Raji (cell line): Measurements from ENCODE around the gene EFNA4.

Source experiments
- POLR2A ChIP-seq: IDR thresholded peaks from 2 replicates; pipeline ENCODE4 v1.6.1; 2011; ENCODE audit warnings: low read depth, low read length, control low read depth; ENCODE audit not compliant: insufficient read depth

The EFNA4 gene

DNA sequence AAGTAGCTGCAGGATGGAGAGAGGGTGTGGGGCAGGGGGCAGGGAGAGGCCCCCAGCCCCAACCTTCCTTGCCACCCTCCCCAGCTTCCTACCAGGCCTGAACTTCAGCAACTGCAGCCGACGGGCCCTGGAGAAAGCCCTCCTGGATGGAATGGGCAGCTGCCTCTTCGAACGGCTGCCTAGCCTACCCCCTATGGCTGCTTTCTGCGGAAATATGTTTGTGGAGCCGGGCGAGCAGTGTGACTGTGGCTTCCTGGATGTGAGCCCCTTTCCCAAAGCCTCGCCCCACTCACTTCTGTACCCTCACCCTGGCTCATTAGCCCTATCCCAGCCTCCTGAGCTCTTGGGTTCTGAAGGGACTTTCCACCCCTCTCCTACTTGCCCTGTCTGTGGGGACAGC is 6.4 kb upstream of the EFNA4 start:
- no peak for TF ChIP-seq POLR2A

- TF ChIP-seq POLR2A = no peak
Observed at GRCh38 chr1:155057788-155058211, 5.7 kb upstream of the EFNA4 start.

GRCh38 chr1:155060736-155061135 is 2.8 kb upstream of the EFNA4 start:
- no peak for TF ChIP-seq POLR2A

DNA sequence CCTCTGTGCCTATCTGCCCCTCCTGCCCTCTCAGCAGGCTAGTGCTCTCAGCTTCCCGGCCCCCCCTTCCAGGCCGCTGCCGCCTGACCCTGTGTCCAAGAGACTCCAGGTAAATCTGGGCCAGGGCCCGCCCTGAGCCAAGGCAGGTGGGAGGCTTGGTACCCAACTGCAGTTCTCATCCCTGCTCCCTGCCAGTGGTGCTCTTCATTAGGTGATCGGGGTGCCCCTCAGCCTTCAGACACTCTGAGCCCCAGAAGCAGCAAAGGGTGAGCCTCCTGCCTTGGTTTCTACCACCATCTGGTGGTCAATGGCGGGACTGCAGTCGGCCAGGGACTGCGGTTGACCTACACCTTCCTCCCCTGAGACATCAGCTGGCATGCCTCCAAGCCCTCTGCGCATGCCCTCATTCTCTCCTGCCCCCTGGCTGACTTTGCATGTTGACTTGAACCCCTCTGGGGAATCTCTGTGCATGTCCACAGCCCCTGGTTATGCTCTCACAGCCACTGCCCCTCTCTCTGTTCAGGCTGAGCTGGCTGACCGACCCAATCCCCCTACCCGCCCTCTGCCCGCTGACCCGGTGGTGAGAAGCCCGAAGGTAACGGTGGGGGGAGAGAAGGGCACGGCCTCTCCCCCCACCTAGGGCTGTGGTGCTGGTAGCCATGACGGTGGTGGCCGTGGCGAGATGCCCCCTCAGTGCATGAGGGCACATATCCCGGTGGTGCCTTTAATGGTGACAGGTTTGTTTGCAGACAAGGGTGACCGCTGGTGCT is 2.0 kb upstream of the EFNA4 start:
- peak; percentile 29; the same call in 1 of the 2 replicates for TF ChIP-seq POLR2A

- TF ChIP-seq POLR2A = no peak
Observed at GRCh38 chr1:155062151-155062686, 1.3 kb upstream of the EFNA4 start.

- peak; percentile 31; the same call in 1 of the 2 replicates for TF ChIP-seq POLR2A
Observed at GRCh38 chr1:155062702-155063411, 683 bp upstream of the EFNA4 start.

DNA sequence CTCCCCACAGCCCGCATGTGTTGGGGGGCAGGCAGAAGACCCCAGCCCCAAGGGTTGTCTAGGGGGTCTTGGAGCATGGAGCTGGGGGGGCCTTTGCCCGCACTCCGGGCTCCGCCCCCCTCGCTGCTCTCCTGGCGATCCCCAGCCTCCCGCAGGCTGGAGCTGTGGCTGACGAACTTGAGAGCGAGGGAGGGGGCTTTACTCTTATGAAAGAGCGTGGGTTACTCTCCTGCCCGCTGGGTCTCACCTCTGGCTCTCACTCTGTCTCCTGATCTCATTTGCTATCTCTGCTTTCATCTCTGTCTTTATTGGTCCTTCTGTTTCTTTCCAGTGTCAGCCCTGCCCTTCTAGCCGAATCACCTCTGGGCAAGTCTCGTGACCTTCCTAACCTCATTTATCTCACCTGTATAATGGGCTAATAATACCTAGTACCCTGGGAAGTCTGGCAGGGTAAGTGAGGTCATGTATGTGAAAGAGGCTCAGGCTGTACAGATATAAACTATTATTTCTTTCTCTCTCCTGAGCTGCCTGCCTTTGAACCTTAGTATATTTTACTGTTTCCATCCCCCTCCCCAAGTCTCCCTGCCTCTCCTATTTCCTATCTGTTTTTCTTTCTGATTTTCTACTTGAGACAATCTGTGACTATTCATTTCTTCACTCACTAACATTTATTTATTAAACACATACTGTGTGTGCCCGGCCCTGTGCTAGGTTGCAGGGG is 731 bp downstream of the EFNA4 start:
- no peak for TF ChIP-seq POLR2A

GRCh38 chr1:155064832-155065429 is 1.4 kb downstream of the EFNA4 start:
- no peak for TF ChIP-seq POLR2A

DNA sequence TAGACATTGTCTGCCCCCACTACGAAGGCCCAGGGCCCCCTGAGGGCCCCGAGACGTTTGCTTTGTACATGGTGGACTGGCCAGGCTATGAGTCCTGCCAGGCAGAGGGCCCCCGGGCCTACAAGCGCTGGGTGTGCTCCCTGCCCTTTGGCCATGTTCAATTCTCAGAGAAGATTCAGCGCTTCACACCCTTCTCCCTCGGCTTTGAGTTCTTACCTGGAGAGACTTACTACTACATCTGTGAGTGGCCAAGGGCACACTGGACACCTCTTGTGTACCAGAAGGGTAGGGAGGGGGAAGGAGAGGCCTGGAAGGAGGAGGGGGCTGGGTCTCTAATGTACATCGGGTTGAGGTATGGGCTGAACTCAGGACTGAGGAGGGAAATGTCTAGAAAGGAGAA is 3.2 kb downstream of the EFNA4 start:
- TF ChIP-seq POLR2A = no peak

- TF ChIP-seq POLR2A = no peak
Observed at GRCh38 chr1:155068599-155068998, 5.1 kb downstream of the EFNA4 start.

DNA sequence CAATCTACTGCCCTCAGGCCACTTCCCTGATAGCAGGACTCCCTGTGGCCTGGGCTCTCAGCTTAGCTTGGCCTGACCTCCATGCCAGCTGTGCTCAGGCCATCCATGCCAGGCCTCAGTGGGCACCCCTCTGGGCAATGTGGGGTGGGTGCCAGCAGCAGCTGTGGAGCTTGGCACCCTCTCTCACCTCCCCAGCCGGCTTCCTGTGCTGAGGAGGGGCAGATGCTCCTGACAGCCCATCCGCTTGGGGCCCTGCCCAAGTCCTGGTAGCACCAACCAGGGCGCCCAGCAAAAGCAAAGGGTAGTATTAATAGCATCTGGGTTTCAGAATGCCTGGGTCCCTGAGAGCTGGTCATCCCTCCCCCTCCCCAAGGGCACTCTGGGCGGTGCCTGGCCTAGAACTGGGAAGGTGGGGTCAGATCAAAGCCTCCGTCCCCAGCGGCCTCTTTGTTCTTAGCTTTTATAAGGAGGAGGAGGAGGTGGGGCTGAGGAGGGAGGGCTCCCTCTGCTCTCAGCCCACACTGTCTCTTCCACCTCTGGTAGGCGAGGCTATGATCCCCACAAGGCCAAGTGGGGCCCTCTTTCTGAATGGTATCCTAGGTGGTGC is 6.1 kb downstream of the EFNA4 start:
- no peak for TF ChIP-seq POLR2A

DNA sequence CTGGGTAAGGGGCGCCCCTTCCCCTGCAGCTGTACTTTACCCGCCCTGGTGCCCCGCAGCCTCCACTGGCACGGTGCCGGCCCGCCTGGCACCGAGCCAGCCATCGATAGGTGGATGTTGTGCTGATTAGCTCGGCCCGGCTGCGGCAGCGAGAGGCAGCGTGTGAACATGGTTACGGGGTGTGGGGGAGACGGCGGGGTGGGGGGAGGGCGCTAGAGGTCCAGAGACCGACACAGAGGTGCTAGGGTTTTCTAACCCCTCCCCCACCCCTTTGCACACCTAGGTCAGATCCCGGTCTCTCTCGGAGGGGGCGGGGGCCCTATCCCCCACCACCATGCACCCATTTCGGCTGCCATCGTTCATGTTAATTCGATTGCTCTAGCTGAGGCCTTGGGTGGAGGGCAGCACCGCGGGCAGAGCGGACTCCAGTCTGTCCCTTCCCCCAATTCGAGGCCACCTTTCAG is 6.7 kb downstream of the EFNA4 start:
- no peak for TF ChIP-seq POLR2A

DNA sequence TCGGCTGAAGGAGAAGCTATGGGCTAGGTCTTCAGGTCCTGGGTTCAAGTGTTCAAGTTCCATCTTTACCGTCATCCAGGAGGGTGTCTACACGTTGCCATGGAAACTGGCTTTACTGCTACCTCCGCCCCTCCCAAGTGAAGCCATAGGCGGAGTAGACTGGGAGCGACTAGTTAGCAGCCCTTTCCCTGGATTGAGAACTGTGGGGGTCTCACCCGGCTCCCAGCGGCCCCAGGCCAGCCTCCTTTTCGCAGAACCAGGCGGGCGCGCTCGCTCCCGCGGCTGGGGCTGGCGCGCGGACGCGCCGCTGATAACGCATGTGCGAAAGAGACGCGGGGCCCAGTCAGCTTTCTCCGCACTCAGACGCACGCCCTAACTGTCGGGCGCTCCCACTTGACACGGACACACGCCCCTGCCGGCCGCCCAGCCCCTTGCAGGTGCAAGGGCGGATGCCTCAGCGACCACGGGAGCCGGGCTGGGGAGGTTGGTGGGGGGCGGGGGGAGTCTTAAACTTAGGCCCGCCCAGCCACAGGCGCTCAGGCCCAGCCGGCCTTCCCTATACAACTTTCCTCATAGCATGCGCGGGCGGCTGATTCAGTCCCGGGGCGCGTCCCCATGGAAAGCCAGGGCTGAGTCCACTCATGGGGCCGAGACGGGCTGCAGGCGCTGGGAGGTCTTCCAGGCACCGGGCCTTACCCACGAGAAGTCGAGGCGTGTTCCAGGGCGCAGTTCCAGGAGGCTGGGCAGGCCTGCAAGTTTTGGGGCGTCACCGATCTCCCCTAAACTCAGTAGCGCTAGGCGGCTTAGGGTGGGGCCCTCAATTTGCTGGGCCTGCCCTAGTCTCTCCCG is 7.4 kb downstream of the EFNA4 start:
- TF ChIP-seq POLR2A = no peak

GRCh38 chr1:155071701-155072100 is 8.2 kb downstream of the EFNA4 start:
- no peak for TF ChIP-seq POLR2A
